ENCODE measurements around the gene NR4A1. TPM values are rescaled to one million over a fixed set of nuclear protein-coding genes. Genes with fewer than 3 reads are reported as not detected.

Gene NR4A1
- 3.0 and 5.6 TPM in 2 replicates for total RNA-seq (2014; rRNA removed; shearing (Covaris generic))

DNA sequence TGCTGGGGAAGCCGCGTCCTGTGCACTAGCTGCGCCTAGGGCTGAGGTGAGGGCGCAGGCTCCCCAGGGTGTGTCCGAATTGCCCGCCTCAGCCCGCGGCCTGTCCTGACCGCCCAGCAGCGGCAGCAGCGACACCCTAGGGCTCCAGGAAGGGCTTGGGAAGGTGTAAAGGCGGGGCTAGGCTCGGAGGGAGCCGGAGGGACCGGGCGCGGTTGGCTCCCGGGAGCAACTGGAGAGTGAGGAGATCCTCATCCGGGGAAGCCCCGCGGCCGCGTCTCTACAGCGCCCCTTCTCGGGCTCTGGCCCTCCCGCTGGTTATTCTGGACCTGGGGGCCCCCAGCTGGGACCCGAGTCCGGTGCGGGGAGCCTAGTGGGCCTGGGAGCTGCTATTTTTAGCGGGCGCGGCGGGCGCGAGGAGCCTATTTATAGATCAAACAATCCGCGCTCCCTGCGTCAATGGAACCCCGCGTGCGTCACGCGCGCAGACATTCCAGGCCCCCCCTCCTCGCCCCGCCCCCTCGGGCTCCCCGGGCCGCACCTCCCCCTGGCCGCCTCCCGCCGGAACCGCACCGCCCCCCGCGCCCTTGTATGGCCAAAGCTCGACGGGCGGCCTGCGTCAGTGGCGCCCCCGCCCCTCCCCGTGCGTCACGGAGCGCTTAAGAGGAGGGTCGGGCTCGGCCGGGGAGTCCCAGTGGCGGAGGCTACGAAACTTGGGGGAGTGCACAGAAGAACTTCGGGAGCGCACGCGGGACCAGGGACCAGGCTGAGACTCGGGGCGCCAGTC lies at the start of gene NR4A1:
Gene NR4A1 (plus strand): TSS at position 685 of the 784 bp plus-strand sequence. CDS start 2,887 bp downstream, outside the sequence.
- DNase-seq (ENCODE audit: low read depth): peak; percentile 92

- no peak for DNase-seq (ENCODE audit: low read depth)
Measured at GRCh38 chr12:52003016-52003550, 48.2 kb upstream of the NR4A1 start.

DNA sequence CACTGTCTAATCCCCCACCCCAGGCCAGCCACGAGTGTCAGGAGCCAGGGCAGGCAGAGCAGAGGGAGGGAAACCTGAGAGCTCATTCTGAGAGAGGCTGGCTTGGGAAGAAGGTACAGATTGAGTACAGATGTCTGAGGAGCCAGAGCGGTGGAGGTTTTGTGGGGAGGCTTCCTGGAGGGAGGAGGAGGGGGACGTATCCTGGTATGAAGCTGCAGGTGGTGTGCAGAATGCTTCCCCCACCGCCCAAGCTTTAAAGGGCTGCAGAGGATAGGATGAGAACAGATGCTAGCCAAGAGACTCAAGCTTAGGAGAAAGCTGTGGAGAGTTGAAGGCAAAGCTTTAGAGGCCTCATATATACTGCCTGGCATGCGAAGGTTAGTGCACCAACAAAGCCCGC lies 47.7 kb upstream of the NR4A1 start:
- DNase-seq (ENCODE audit: low read depth): no peak

DNA sequence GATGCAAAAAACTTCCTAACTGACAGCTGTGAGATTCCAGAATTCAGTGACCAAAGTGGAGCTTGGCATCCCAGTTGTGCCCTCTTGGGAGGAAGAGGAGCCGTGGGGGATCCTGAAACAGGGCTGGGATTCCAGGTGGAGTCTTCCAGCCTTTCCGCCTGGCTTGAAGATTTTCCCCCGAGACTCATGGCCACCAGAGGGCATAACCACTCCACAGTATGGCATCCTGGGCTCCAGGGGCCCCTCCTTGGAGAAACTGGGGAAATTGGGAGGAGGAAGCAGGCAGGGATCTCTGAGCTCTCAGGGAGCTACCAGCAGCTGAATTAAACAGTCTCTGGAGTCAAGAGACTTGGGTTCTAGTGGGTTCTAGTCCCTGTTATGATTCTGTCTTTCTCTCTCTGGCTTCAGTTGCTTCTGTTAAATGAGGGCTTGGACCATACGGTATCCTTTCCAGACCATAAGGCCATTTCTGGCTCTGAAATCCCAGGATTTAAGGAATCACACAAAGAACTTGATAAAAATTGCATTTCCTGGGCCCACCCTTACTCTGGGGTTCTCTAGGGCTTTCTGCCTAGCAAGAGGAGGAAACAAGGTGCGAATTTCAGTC lies 47.1 kb upstream of the NR4A1 start:
- peak; percentile 49 for DNase-seq (ENCODE audit: low read depth)

GRCh38 chr12:52005218-52005902 lies 45.9 kb upstream of the NR4A1 start:
- DNase-seq (ENCODE audit: low read depth): no peak

GRCh38 chr12:52005903-52006703 lies 45.1 kb upstream of the NR4A1 start:
- DNase-seq (ENCODE audit: low read depth): no peak

GRCh38 chr12:52006726-52007157 lies 44.5 kb upstream of the NR4A1 start, which contains the start of gene TAMALIN:
Gene TAMALIN, plus strand, starts transcription at chr12:52006946. Its CDS starts 74 bp downstream, at chr12:52007020.
- peak; percentile 20 for DNase-seq (ENCODE audit: low read depth)

GRCh38 chr12:52007158-52007921 lies 43.9 kb upstream of the NR4A1 start:
- no peak for DNase-seq (ENCODE audit: low read depth)

DNA sequence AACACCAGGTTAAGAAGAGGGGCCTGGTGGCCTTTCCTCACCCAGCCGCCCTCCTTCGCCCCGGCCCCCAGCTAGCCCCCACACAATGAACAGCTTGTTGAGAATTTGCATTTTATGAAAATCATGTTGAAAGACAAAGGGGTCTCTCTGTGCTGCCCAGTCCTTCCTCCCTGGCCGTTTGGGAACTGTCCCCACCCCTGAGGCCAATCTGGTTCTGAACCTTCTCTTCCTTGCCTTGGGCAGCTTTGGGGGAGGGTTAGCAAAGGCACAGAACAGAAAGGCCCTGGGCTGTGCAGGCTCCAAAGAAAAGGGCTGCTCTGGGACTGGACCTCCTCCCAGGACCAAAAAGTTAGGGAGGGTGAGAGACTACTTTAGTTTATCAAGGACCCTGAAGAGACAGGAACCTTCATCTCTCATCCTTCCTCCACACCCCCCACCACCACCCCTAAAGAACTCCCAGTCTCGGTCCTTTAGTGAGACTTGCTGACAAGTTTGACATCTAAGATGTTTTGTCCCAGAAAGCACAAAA lies 43.2 kb upstream of the NR4A1 start:
- DNase-seq (ENCODE audit: low read depth): no peak

DNA sequence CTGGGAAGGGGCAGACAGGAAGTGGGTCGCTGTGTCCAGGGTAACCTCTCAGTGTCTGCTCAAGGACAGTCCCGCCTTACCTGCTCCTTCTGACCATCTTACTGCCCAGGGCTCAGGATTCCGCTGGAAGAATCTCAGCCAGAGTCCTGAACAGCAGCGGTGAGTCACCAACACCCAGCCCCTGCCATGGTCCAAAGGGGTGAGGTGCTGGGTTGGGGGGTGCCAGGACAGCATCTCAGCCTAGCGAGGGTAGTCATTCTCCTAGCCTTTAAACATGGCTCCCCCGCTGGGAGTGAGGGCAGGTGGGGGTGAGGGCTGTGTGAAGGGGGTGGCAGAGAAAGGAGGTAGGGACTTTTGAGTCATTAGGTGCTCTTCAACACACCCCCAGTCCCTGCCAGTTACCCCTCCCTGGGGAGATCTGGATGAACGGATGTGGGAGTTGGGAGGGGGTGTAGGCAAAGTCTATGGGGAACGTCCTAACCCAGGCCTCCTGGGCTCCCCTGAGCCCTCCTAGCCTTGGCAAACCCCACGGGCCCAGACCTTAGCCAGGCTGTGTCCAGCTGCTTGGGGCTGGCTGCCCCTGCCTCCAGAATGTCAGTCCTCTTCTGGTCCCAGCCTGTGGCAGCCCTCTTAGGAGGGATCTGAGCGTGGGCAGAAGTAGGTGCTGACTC lies 42.0 kb upstream of the NR4A1 start:
- DNase-seq (ENCODE audit: low read depth): no peak

- DNase-seq (ENCODE audit: low read depth): peak; percentile 54
Measured at GRCh38 chr12:52010152-52010622, 41.1 kb upstream of the NR4A1 start.

- DNase-seq (ENCODE audit: low read depth): no peak
Measured at GRCh38 chr12:52010692-52011601, 40.3 kb upstream of the NR4A1 start.

DNA sequence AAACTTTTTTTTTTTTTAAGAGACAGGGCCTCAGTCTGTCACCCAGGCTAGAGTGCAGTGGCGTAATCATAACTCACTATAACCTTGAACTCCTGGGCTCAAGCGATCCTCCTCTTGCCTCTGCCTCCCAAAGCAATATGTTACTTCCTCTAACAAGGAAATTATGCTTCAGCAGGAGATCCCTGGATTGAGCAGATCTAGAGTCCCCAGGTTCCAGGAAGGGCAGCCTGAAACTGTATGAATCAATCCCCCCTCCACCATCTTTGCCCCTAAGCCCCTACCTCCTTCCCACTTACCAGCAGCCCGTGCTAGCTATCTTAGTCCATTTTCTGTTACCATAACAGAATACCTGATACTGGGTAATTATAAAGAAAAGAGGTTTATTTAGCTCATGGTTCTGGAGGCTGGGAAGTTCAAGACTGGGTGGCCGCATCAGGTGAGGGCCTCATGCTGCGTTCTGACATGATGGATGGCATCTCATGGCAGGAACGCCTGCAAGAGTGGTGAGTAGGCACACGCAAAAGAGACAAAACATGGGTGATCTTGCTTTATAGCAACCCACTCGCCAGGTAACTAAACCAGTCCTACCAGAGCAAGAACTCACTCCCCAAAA lies 39.5 kb upstream of the NR4A1 start:
- DNase-seq (ENCODE audit: low read depth): no peak

DNA sequence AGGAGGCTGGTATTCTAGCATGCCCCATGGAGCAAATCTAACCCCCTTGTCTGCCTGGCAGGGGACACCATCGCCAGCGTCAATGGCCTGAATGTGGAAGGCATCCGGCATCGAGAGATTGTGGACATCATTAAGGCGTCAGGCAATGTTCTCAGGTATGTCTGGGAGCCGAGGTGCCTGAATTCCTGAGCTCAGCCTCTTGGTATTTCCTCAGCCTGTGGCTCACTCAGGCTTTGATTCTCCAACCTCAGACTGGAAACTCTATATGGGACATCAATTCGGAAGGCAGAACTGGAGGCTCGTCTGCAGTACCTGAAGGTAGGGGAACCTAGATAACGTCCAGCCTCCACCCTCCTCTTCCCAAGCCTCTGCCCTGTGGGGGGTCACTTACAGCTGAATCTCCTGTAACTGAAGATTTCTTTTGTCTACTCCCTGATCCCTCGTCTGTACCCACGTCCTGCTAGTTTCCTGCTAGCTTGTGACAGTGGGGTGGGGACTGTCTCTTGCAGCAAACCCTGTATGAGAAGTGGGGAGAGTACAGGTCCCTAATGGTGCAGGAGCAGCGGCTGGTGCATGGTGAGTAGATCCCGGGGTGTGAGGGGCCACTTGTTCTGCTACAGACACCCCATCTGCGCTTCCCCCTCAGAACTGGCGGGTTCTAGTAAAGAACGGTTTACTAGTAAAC lies 37.5 kb upstream of the NR4A1 start:
- DNase-seq (ENCODE audit: low read depth): no peak

DNA sequence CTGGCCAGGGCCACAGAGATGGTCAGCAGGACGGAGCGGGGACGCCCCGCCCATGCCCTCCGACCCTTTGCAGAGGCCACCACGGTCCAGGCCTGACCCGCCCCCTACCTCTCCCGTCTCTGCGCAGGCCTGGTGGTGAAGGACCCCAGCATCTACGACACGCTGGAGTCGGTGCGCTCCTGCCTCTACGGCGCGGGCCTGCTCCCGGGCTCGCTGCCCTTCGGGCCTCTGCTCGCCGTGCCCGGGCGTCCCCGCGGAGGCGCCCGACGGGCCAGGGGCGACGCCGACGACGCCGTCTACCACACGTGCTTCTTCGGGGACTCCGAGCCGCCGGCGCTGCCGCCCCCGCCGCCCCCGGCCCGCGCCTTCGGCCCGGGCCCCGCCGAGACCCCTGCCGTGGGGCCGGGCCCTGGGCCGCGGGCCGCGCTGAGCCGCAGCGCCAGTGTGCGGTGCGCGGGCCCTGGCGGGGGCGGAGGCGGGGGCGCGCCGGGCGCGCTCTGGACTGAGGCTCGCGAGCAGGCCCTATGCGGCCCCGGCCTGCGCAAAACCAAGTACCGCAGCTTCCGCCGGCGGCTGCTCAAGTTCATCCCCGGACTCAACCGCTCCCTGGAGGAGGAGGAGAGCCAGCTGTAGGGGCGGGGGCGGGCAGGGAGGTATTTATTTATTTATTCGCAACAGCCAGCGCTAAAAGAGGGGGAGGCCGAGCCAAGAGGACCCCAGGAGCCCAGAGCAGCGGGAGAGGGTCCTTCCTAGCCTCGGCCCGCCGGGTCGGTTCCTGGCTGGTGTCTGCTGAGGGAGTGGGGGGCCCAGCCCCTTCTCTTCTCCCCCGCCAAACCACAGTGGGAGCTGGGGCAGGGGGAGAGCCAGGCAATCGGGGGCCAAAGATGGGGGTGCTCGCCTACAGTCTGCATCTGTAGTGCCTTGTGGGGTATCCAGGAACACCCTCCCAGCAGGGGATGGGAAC lies 36.4 kb upstream of the NR4A1 start:
- no peak for DNase-seq (ENCODE audit: low read depth)

DNA sequence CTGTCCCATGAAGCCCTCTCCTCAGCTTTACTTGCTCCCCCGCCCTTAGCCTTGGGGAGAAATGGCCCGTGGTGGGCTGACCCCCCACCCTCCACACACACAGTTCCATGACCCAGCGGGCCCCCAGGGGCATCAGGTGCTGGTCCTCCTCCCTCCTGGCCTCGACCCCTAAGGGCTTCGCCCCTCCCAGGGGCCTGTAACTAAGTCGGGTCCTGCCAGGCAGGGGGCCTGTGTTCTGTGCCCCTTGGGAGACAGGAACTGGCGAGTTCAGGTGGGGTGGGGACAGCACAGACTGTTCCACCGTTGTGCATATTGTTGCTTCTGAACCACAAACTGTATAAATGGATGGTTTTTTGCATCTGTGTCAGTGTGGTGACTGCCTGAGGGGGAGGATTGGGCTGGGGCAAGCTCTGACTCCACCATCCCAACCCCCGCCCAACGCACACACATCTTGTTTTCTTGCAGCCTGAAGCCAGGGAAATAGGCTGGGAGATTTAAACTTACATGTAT lies 35.7 kb upstream of the NR4A1 start:
- no peak for DNase-seq (ENCODE audit: low read depth)

All from RPMI7951 (cell line).